ENCODE data around the gene CARS1. TPM values are rescaled to one million over a fixed set of nuclear protein-coding genes. Genes with fewer than 3 reads are reported as not detected.

The CARS1 gene
- total and polyA plus RNA-seq, 2 experiments from 2014 or later = 72.9 to 95.9 TPM

DNA sequence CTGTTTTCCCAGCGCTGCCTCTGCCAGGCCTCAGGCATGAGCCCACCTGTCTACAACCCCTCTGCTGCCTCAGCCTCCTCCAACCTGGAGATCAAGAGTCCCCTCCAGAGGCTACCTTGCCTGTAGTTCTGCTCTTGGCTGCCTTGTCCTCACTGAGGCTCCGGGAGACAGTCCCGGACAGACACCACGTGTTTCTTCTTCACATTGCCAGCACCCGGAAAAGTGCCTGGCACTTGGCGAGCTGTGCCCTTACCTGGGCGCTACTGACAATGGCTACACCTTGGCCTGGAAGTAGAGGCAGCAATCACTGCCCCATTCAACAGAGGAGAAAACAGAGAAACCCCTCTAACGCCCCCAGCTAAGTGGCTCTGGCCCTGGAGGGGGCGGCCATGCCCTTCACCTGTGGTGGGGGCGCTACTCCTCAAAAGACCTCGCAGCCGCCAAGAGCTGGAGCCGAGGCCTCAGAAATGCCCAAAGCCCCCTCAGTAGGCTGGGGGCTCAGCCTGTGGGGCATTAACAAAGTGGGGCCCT is 62.1 kb downstream of the CARS1 start:
- Histone ChIP-seq H4K20me1 (replicated peaks; ENCODE audit: insufficient read depth) (peaks cover 15% of the 10 kb centered on the region), H3K4me2 (no peak overlapping the region), H3K36me3 (ENCODE audit: insufficient read depth) (no peaks in the 10 kb centered on the region), H2AFZ (no peak overlapping the region), H3F3A (replicated peaks; ENCODE audit: low read depth) (peaks cover 19% of the 10 kb centered on the region), H3K4me3 (no peak overlapping the region), H3K27me3 (ENCODE audit: insufficient read depth) (no peaks in the 10 kb centered on the region), H3K9me2 (ENCODE audit: insufficient read depth) (no peaks in the 10 kb centered on the region), H3K79me2 (replicated peaks; ENCODE audit: insufficient read depth) (peaks cover 17% of the 10 kb centered on the region), H3K27ac (ENCODE audit: low read depth) (no peak overlapping the region), H3K4me1 (ENCODE audit: insufficient read depth) (peaks cover 15% of the 10 kb centered on the region)
- Mint-ChIP-seq H3K27ac (no peak overlapping the region), H3K4me1 (peaks cover 6% of the 10 kb centered on the region), H3K27me3 (ENCODE audit: insufficient read depth, low read depth, poor library complexity) (peaks cover 11% of the 10 kb centered on the region), H3K4me3 (no peak overlapping the region), H3K36me3 (ENCODE audit: low read depth) (peaks cover 11% of the 10 kb centered on the region), H3K9me3 (no peaks in the 10 kb centered on the region)
- ATAC-seq = no peak
- no peak for TF ChIP-seq NANOG (IDR thresholded peaks at IDR 0.05; ENCODE audit: borderline replicate concordance)
- no peak for TF ChIP-seq JUNB (IDR thresholded peaks at IDR 0.05; ENCODE audit: unreplicated experiment)
- TF ChIP-seq, protein P1, sequence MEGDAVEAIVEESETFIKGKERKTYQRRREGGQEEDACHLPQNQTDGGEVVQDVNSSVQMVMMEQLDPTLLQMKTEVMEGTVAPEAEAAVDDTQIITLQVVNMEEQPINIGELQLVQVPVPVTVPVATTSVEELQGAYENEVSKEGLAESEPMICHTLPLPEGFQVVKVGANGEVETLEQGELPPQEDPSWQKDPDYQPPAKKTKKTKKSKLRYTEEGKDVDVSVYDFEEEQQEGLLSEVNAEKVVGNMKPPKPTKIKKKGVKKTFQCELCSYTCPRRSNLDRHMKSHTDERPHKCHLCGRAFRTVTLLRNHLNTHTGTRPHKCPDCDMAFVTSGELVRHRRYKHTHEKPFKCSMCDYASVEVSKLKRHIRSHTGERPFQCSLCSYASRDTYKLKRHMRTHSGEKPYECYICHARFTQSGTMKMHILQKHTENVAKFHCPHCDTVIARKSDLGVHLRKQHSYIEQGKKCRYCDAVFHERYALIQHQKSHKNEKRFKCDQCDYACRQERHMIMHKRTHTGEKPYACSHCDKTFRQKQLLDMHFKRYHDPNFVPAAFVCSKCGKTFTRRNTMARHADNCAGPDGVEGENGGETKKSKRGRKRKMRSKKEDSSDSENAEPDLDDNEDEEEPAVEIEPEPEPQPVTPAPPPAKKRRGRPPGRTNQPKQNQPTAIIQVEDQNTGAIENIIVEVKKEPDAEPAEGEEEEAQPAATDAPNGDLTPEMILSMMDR (conservative IDR thresholded peaks at IDR 0.05; ENCODE audit: low read depth in 2 of 2) = peak in 1 of 2 experiments; percentile 44; a peak in 2 of 4 replicates
- TF ChIP-seq, protein P2, sequence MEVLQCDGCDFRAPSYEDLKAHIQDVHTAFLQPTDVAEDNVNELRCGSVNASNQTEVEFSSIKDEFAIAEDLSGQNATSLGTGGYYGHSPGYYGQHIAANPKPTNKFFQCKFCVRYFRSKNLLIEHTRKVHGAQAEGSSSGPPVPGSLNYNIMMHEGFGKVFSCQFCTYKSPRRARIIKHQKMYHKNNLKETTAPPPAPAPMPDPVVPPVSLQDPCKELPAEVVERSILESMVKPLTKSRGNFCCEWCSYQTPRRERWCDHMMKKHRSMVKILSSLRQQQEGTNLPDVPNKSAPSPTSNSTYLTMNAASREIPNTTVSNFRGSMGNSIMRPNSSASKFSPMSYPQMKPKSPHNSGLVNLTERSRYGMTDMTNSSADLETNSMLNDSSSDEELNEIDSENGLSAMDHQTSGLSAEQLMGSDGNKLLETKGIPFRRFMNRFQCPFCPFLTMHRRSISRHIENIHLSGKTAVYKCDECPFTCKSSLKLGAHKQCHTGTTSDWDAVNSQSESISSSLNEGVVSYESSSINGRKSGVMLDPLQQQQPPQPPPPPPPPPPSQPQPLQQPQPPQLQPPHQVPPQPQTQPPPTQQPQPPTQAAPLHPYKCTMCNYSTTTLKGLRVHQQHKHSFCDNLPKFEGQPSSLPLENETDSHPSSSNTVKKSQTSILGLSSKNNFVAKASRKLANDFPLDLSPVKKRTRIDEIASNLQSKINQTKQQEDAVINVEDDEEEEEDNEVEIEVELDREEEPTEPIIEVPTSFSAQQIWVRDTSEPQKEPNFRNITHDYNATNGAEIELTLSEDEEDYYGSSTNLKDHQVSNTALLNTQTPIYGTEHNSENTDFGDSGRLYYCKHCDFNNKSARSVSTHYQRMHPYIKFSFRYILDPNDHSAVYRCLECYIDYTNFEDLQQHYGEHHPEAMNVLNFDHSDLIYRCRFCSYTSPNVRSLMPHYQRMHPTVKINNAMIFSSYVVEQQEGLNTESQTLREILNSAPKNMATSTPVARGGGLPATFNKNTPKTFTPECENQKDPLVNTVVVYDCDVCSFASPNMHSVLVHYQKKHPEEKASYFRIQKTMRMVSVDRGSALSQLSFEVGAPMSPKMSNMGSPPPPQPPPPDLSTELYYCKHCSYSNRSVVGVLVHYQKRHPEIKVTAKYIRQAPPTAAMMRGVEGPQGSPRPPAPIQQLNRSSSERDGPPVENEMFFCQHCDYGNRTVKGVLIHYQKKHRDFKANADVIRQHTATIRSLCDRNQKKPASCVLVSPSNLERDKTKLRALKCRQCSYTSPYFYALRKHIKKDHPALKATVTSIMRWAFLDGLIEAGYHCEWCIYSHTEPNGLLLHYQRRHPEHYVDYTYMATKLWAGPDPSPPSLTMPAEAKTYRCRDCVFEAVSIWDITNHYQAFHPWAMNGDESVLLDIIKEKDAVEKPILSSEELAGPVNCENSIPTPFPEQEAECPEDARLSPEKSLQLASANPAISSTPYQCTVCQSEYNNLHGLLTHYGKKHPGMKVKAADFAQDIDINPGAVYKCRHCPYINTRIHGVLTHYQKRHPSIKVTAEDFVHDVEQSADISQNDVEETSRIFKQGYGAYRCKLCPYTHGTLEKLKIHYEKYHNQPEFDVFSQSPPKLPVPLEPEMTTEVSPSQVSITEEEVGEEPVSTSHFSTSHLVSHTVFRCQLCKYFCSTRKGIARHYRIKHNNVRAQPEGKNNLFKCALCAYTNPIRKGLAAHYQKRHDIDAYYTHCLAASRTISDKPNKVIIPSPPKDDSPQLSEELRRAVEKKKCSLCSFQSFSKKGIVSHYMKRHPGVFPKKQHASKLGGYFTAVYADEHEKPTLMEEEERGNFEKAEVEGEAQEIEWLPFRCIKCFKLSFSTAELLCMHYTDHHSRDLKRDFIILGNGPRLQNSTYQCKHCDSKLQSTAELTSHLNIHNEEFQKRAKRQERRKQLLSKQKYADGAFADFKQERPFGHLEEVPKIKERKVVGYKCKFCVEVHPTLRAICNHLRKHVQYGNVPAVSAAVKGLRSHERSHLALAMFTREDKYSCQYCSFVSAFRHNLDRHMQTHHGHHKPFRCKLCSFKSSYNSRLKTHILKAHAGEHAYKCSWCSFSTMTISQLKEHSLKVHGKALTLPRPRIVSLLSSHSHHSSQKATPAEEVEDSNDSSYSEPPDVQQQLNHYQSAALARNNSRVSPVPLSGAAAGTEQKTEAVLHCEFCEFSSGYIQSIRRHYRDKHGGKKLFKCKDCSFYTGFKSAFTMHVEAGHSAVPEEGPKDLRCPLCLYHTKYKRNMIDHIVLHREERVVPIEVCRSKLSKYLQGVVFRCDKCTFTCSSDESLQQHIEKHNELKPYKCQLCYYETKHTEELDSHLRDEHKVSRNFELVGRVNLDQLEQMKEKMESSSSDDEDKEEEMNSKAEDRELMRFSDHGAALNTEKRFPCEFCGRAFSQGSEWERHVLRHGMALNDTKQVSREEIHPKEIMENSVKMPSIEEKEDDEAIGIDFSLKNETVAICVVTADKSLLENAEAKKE (CRISPR knock-in tag; IDR thresholded peaks at IDR 0.05) = no peak
- TF ChIP-seq STAT1 (IDR thresholded peaks at IDR 0.05; ENCODE audit: unreplicated experiment) = no peak
- no peak for TF ChIP-seq CREB1 (CRISPR knock-in tag; IDR thresholded peaks at IDR 0.05; ENCODE audit: low read depth)
- peak; percentile 36 for DNase-seq (ENCODE audit: low spot score)

All from GM23338 (cell line).